HCT116 (cell line): ENCODE measurements around the gene STAM. TPM values are rescaled to one million over a fixed set of nuclear protein-coding genes. Genes with fewer than 3 reads are reported as not detected.

Experiments used
- ATAC-seq: fragments of 200-7000 bp; cut with Tn5 transposase; 2 replicates; pipeline ENCODE4 v1.9.1; 2020; ENCODE audit warnings: mild to moderate bottlenecking, moderate library complexity
- BruUV-seq: library from RNA; stranded (reverse); fragments of 400-500 nt; replicated peaks from 2 replicates; lab custom pipeline; 2021; lab: Mats Ljungman, UMichigan
- CTCF ChIA-PET: fragments of 300-600 bp; sonication (Branson Sonifier 250); formaldehyde crosslinking; loops from one replicate; lab custom pipeline; 2021; ENCODE audit warnings: antibody characterized with exemption; lab: Charles Lee
- POLR2A ChIA-PET: fragments of 300-600, 350-600 bp; sonication (Branson Sonifier 250); formaldehyde crosslinking; loops from one replicate; lab custom pipeline; 2021; ENCODE audit warnings: antibody characterized with exemption; lab: Charles Lee
- RAD21 ChIA-PET, 2 experiments: fragments of 300-600 bp; sonication (Branson Sonifier 250); formaldehyde crosslinking; loops; one replicate each; lab custom pipeline; 2023; ENCODE audit warnings: low total read pairs in 2 of 2; ENCODE audit not compliant: uncharacterized antibody in 2 of 2, unreplicated experiment in 2 of 2, low non-redundant PET in 1 of 2; lab: Charles Lee
- DNase-seq: peaks from one replicate; pipeline ENCODE4 v3.0.0-alpha.2; 2010; ENCODE audit warnings: low read depth, low spot score
- H2AFZ ChIP-seq: fragments of 200-600 bp; shearing (Covaris generic), sonication (generic); 2 replicates; pipeline ENCODE4 v1.6.1; 2017; ENCODE audit warnings: low read depth, mixed run types, mixed read lengths, antibody characterized with exemption, low read length; ENCODE audit not compliant: poor library complexity, severe bottlenecking
- H3K27ac ChIP-seq: 2 replicates; pipeline ENCODE4 v1.5.1; 2012; ENCODE audit warnings: low read depth, low read length
- H3K27me3 ChIP-seq: fragments of 200-600 bp; sonication (generic); 2 replicates; pipeline ENCODE4 v1.6.1; 2016; ENCODE audit warnings: mixed run types, low read length, mixed read lengths; ENCODE audit not compliant: insufficient read depth
- H3K36me3 ChIP-seq, 2 experiments: fragments of 200-500 bp in 1 of 2; fragments of 200-600 bp in 1 of 2; sonication (Bioruptor generic) in 1 of 2; sonication (generic) in 1 of 2; 2 replicates each; pipeline versions ENCODE4 v1.5.1 to v1.6.1; 2014 to 2016; ENCODE audit warnings: low read length in 2 of 2, inconsistent platforms in 1 of 2, mixed read lengths in 1 of 2, mixed run types in 1 of 2; ENCODE audit not compliant: insufficient read depth in 2 of 2, control insufficient read depth in 1 of 2
- H3K4me1 ChIP-seq, 2 experiments: fragments of 200-600 bp in 1 of 2; sonication (generic) in 1 of 2; 2 replicates each; pipeline versions ENCODE4 v1.5.1 to v1.6.1; 2012 to 2017; ENCODE audit warnings: low read length in 2 of 2, inconsistent platforms in 1 of 2, mild to moderate bottlenecking in 1 of 2, mixed read lengths in 1 of 2, mixed run types in 1 of 2, moderate library complexity in 1 of 2; ENCODE audit not compliant: insufficient read depth in 2 of 2, control insufficient read depth in 1 of 2
- H3K4me2 ChIP-seq: fragments of 200-600 bp; sonication (generic); 2 replicates; pipeline ENCODE4 v1.6.1; 2017; ENCODE audit warnings: mixed run types, low read length, mixed read lengths
- H3K4me3 ChIP-seq, 2 experiments: fragments of 200-600 bp in 1 of 2; sonication (generic) in 1 of 2; replicated peaks in 1 of 2; 2 replicates each; pipeline ENCODE4 v1.5.1; 2011 to 2016; ENCODE audit warnings: low read length in 2 of 2, control low read depth in 1 of 2, low read depth in 1 of 2, mild to moderate bottlenecking in 1 of 2, mixed read lengths in 1 of 2, mixed run types in 1 of 2
- H3K79me2 ChIP-seq: fragments of 200-600 bp; sonication (generic); 2 replicates; pipeline ENCODE4 v1.6.1; 2017; ENCODE audit warnings: mild to moderate bottlenecking, mixed run types, low read length, moderate library complexity, mixed read lengths; ENCODE audit not compliant: insufficient read depth
- H3K9ac ChIP-seq: fragments of 200-600 bp; sonication (generic); 2 replicates; pipeline ENCODE4 v1.6.1; 2016; ENCODE audit warnings: low read length, mixed read lengths
- H3K9me2 ChIP-seq: fragments of 200-600 bp; sonication (generic), shearing (Covaris generic); 2 replicates; pipeline ENCODE4 v1.6.1; 2017; ENCODE audit warnings: mixed run types, mild to moderate bottlenecking, moderate library complexity; ENCODE audit not compliant: insufficient read depth
- H3K9me3 ChIP-seq, 2 experiments: fragments of 200-500 bp in 1 of 2; fragments of 200-600 bp in 1 of 2; sonication (Bioruptor generic) in 1 of 2; sonication (generic) in 1 of 2; 2 replicates each; pipeline ENCODE4 v1.6.1; 2014 to 2017; ENCODE audit warnings: low read length in 2 of 2, mixed read lengths in 2 of 2, inconsistent platforms in 1 of 2, low read depth in 1 of 2, mild to moderate bottlenecking in 1 of 2, mixed run types in 1 of 2, moderate library complexity in 1 of 2; ENCODE audit not compliant: control insufficient read depth in 1 of 2, insufficient read depth in 1 of 2
- H4K20me1 ChIP-seq: fragments of 200-600 bp; sonication (generic), shearing (Covaris generic); 2 replicates; pipeline ENCODE4 v1.6.1; 2017; ENCODE audit warnings: mixed run types, mild to moderate bottlenecking, moderate library complexity; ENCODE audit not compliant: insufficient read depth
- CTCF ChIP-seq, 3 experiments: fragments of 200-600 bp in 1 of 3; sonication (generic) in 1 of 3; IDR thresholded peaks in 2 of 3; conservative IDR thresholded peaks in 1 of 3; 2 replicates each; pipeline ENCODE4 v1.5.1; 2012 to 2017; ENCODE audit warnings: low read depth in 2 of 3, low read length in 2 of 3, antibody characterized with exemption in 1 of 3, borderline replicate concordance in 1 of 3, control low read depth in 1 of 3, mild to moderate bottlenecking in 1 of 3, mixed read lengths in 1 of 3, mixed run types in 1 of 3, moderate library complexity in 1 of 3; ENCODE audit not compliant: insufficient read depth in 1 of 3
- EGR1 ChIP-seq: IDR thresholded peaks from 2 replicates; pipeline ENCODE4 v1.6.1; 2012; ENCODE audit warnings: low read depth
- ELF1 ChIP-seq: IDR thresholded peaks from 2 replicates; pipeline ENCODE4 v1.6.1; 2012; ENCODE audit warnings: low read depth, borderline replicate concordance
- EZH2 ChIP-seq: fragments of 200-600 bp; sonication (generic); IDR thresholded peaks from 2 replicates; pipeline ENCODE4 v1.6.1; 2017; ENCODE audit warnings: antibody characterized with exemption, mixed run types
- EZH2phosphoT487 ChIP-seq: fragments of 200-600 bp; IDR thresholded peaks from 2 replicates; pipeline ENCODE4 v1.6.1; 2018; ENCODE audit warnings: antibody characterized with exemption, borderline replicate concordance
- FOSL1 ChIP-seq: IDR thresholded peaks from 2 replicates; pipeline ENCODE4 v1.6.1; 2012; ENCODE audit warnings: low read depth
- POLR2A ChIP-seq: IDR thresholded peaks from 2 replicates; pipeline ENCODE4 v1.7.0; 2011; ENCODE audit warnings: borderline replicate concordance; ENCODE audit not compliant: insufficient read depth, insufficient read length; ENCODE audit errors: extremely low read depth
- POLR2AphosphoS5 ChIP-seq: IDR thresholded peaks from 2 replicates; pipeline ENCODE4 v1.6.1; 2011; ENCODE audit warnings: mild to moderate bottlenecking, low read depth, low read length, moderate library complexity
- REST ChIP-seq: IDR thresholded peaks from 2 replicates; pipeline ENCODE4 v1.6.1; 2012; ENCODE audit warnings: low read depth
- SIN3A ChIP-seq: IDR thresholded peaks from 2 replicates; pipeline ENCODE4 v1.6.1; 2012; ENCODE audit warnings: low read depth
- SP1 ChIP-seq: IDR thresholded peaks from 2 replicates; pipeline ENCODE4 v1.6.1; 2012; ENCODE audit warnings: low read depth
- SRF ChIP-seq: IDR thresholded peaks from 2 replicates; pipeline ENCODE4 v1.6.1; 2012; ENCODE audit warnings: low read depth
- TCF7L2 ChIP-seq: IDR thresholded peaks from 2 replicates; pipeline ENCODE4 v1.7.0; 2011; ENCODE audit warnings: borderline replicate concordance, inconsistent platforms; ENCODE audit not compliant: insufficient read depth, insufficient read length; ENCODE audit errors: extremely low read depth
- ZBTB33 ChIP-seq: IDR thresholded peaks from 2 replicates; pipeline ENCODE4 v1.6.1; 2011; ENCODE audit warnings: mild to moderate bottlenecking, low read length, moderate library complexity; ENCODE audit not compliant: insufficient replicate concordance; ENCODE audit errors: extremely low read depth
- intact Hi-C: fragments of 100-400 bp; cut with micrococcal nuclease; formaldehyde crosslinking; loops from 2 replicates; pipeline ENCODE4 v1.10.0; 2022
- total RNA-seq: library from RNA; stranded (reverse); gene quantifications from one replicate; pipeline ENCODE4 v1.2.1, GENCODE V29; 2021; ENCODE audit not compliant: unreplicated experiment

The STAM gene
- total RNA-seq, 1 experiment from 2014 or later: 23.0 TPM

GRCh38 chr10:17740668-17741067 lies 96.7 kb downstream of the STAM start:
- ChIA-PET CTCF (no interaction called here), RAD21 (no interaction called here), POLR2A (no interaction called here)
- ATAC-seq: no peak
- no peaks in the 10 kb centered on the region for H3K9me3 ChIP-seq
- no peak overlapping the region for H3K27ac ChIP-seq
- no peaks in the 10 kb centered on the region for H4K20me1 ChIP-seq
- no peaks in the 10 kb centered on the region for H3K9me2 ChIP-seq
- no peak overlapping the region for H2AFZ ChIP-seq
- H3K4me2 ChIP-seq: no peak overlapping the region
- no peaks in the 10 kb centered on the region for H3K36me3 ChIP-seq
- DNase-seq: no peak
- BruUV-seq: no TSS peak
- H3K4me1 ChIP-seq: peaks cover 0 to 10% of the 10 kb centered on the region in 2 experiments; a peak in 2 of 4 replicates
- no peaks in the 10 kb centered on the region for H3K27me3 ChIP-seq
- H3K4me3 ChIP-seq: no peak overlapping the region
- H3K9ac ChIP-seq: no peak overlapping the region
- intact Hi-C loops: loop anchor here (5.0 to 10.0 kb wide), 2 partner anchors 477 to 896 kb away; no protein-coding TSS in a partner anchor
- no peaks in the 10 kb centered on the region for H3K79me2 ChIP-seq
- no peak for TF ChIP-seq SRF
- TF ChIP-seq SIN3A: no peak
- no peak for TF ChIP-seq EGR1
- no peak for TF ChIP-seq FOSL1
- TF ChIP-seq CTCF (IDR thresholded peaks at IDR 0.05 in 2 of 3, conservative IDR thresholded peaks at IDR 0.05 in 1 of 3; ENCODE audit: borderline replicate concordance in 1 of 3, insufficient read depth in 1 of 3, low read depth in 2 of 3, low read length in 2 of 3): no peak
- no peak for TF ChIP-seq REST
- TF ChIP-seq EZH2: no peak
- no peak for TF ChIP-seq EZH2phosphoT487
- TF ChIP-seq SP1: no peak
- TF ChIP-seq POLR2AphosphoS5: no peak
- no peak for TF ChIP-seq TCF7L2
- TF ChIP-seq ZBTB33: no peak
- no peak for TF ChIP-seq POLR2A
- no peak for TF ChIP-seq ELF1
